Kidney (tissue), 14 donors: ENCODE results near the gene EPHA4. TPM values are rescaled to one million over a fixed set of nuclear protein-coding genes. Genes with fewer than 3 reads are reported as not detected.

ENCODE experiments used
- DNase-seq, 5 donors: peaks; one replicate each; pipeline ENCODE4 v3.0.0-alpha.2; 2013 to 2020
- FAIRE-seq: peaks from 2 replicates; lab custom pipeline; 2012; peaks lifted over from hg19 to GRCh38; lab: Jason Lieb, UNC
- H3K27ac ChIP-seq, 2 donors: one replicate each; pipeline ENCODE4 v1.7.0; 2013; ENCODE audit warnings: low read depth in 2 of 2, low read length in 2 of 2, inconsistent platforms in 1 of 2
- H3K27me3 ChIP-seq: one replicate; pipeline ENCODE4 v1.7.1; 2013; ENCODE audit warnings: low read length, inconsistent platforms; ENCODE audit not compliant: control insufficient read depth, insufficient read depth
- H3K36me3 ChIP-seq, 3 donors: one replicate each; pipeline versions ENCODE4 v1.7.0 to v1.7.1; 2013; ENCODE audit warnings: low read length in 3 of 3, control low read depth in 1 of 3, inconsistent platforms in 1 of 3; ENCODE audit not compliant: insufficient read depth in 3 of 3, control insufficient read depth in 2 of 3
- H3K4me1 ChIP-seq, 3 donors: one replicate each; pipeline versions ENCODE4 v1.7.0 to v1.7.1; 2013; ENCODE audit warnings: low read length in 3 of 3, inconsistent platforms in 1 of 3, low read depth in 1 of 3; ENCODE audit not compliant: control insufficient read depth in 2 of 3, insufficient read depth in 2 of 3
- H3K4me3 ChIP-seq, 3 donors: one replicate each; pipeline versions ENCODE4 v1.7.0 to v1.8.1; 2013; ENCODE audit warnings: low read length in 3 of 3, control low read depth in 1 of 3, inconsistent platforms in 1 of 3
- H3K9ac ChIP-seq, 3 donors: one replicate each; pipeline versions ENCODE4 v1.7.0 to v1.7.1; 2013; ENCODE audit warnings: low read length in 3 of 3, control low read depth in 1 of 3, inconsistent platforms in 1 of 3
- H3K9me3 ChIP-seq, 3 donors: one replicate each; pipeline versions ENCODE4 v1.7.0 to v1.7.1; 2013; ENCODE audit warnings: low read length in 3 of 3, control low read depth in 1 of 3, inconsistent platforms in 1 of 3; ENCODE audit not compliant: control insufficient read depth in 2 of 3, insufficient read depth in 1 of 3
- intact Hi-C: fragments of 100-400 bp; cut with DNase I; formaldehyde crosslinking; loops from one replicate; pipeline ENCODE4 v1.11.1; 2022
- polyA plus RNA-seq: library from polyadenylated mRNA; stranded (reverse); fragments of 350-450 nt; fragmentation: Illumina TruSeq; extraction: RNeasy Lipid Tissue Mini Kit (QIAGEN cat#74804); gene quantifications from one replicate; pipeline ENCODE4 v1.2.3, GENCODE V29; 2014; ENCODE audit warnings: low read depth, low replicate concordance; ENCODE audit not compliant: insufficient read depth
- total RNA-seq: library from RNA; stranded (reverse); fragmentation: NEBNext Ultra II Directional; extraction: Animal tissue kit (Norgen Biotek cat#: 25700); gene quantifications from one replicate; pipeline ENCODE4 v1.2.1, GENCODE V29; 2021
- TF ChIP-seq, protein P1 (sequence below): IDR thresholded peaks from 3 replicates; pipeline ENCODE4 v1.5.1; 2012; ENCODE audit warnings: mild to moderate bottlenecking, moderate library complexity, borderline replicate concordance; ENCODE audit not compliant: insufficient read depth; ENCODE audit errors: extremely low read depth
- donor health status: control.
- donor health status: control.
- donor health status: control.
- donor health status: control.
- donor health status: control.
- donor health status: DM: yes; HTN: yes; CAD: no.
- donor health status: Normal renal cell carcinoma (clear cell type).

The EPHA4 gene
- total and polyA plus RNA-seq, 2 donors from 2014 or later, result 4.8 to 38.0 TPM

- Histone ChIP-seq H3K9ac (no peak overlapping the region), H3K4me1 (peaks cover 0 to 2% (median 0%) of the 10 kb centered on the region in 3 donors), H3K9me3 (no peaks in the 10 kb centered on the region), H3K27me3 (no peaks in the 10 kb centered on the region), H3K4me3 (no peak overlapping the region), H3K27ac (no peak overlapping the region), H3K36me3 (no peaks in the 10 kb centered on the region)
- TF ChIP-seq, protein P1, sequence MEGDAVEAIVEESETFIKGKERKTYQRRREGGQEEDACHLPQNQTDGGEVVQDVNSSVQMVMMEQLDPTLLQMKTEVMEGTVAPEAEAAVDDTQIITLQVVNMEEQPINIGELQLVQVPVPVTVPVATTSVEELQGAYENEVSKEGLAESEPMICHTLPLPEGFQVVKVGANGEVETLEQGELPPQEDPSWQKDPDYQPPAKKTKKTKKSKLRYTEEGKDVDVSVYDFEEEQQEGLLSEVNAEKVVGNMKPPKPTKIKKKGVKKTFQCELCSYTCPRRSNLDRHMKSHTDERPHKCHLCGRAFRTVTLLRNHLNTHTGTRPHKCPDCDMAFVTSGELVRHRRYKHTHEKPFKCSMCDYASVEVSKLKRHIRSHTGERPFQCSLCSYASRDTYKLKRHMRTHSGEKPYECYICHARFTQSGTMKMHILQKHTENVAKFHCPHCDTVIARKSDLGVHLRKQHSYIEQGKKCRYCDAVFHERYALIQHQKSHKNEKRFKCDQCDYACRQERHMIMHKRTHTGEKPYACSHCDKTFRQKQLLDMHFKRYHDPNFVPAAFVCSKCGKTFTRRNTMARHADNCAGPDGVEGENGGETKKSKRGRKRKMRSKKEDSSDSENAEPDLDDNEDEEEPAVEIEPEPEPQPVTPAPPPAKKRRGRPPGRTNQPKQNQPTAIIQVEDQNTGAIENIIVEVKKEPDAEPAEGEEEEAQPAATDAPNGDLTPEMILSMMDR, result no peak
- DNase-seq (peak in 4 of 5 donors; percentile 35 to 81 (median 48)), FAIRE-seq (no peak)
- intact Hi-C loops, result no loop called here
Measured at GRCh38 chr2:221517696-221518151, 54.4 kb downstream of the EPHA4 start.

DNA sequence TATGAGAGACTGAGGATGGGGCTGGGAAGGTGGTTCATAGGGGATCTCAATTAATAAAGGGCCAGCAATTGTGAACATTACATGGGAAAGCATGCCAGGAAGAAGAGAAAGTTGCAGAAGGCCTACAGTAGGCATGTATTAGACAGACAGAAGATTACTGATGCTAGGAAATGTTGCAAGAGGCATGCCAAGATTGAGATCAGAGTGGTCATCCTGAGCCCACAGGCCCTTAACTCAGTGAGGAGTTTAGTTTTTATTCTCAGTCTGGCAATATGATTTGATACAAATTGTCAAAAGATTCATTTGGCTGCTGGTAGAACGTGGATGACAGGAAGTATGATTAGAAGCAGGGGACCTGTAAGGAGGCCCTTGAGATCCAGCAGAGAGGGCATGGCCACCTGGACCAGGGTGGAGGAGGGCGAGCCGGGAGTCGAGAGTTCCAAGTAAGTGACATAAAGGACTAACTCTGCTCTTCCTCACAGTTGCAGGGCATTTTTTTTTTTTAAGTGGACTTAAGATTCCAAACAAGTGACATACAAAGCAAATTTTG, 54.9 kb downstream of the EPHA4 start:
- Histone ChIP-seq H3K9me3 (no peaks in the 10 kb centered on the region), H3K27me3 (no peaks in the 10 kb centered on the region), H3K9ac (no peak overlapping the region), H3K27ac (no peak overlapping the region), H3K4me1 (peaks cover 0 to 2% (median 0%) of the 10 kb centered on the region in 3 donors), H3K36me3 (no peaks in the 10 kb centered on the region), H3K4me3 (no peak overlapping the region)
- DNase-seq (no peak), FAIRE-seq (no peak)
- intact Hi-C loops, result no loop called here
- TF ChIP-seq, protein P1, result no peak

- H3K27me3 ChIP-seq, result no peaks in the 10 kb centered on the region
- DNase-seq (no peak), FAIRE-seq (no peak)
- peaks cover 0 to 2% (median 0%) of the 10 kb centered on the region in 3 donors for H3K4me1 ChIP-seq
- intact Hi-C loops, result no loop called here
- H3K4me3 ChIP-seq, result no peak overlapping the region
- H3K36me3 ChIP-seq, result no peaks in the 10 kb centered on the region
- H3K27ac ChIP-seq, result no peak overlapping the region
- TF ChIP-seq, protein P1, result no peak
- no peak overlapping the region for H3K9ac ChIP-seq
- H3K9me3 ChIP-seq, result no peaks in the 10 kb centered on the region
Measured at GRCh38 chr2:221515864-221516263, 56.2 kb downstream of the EPHA4 start.
